Measurements from ENCODE around the gene CACNB2. TPM values are rescaled to one million over a fixed set of nuclear protein-coding genes. Genes with fewer than 3 reads are reported as not detected.

CACNB2 gene
- total RNA-seq, 1 experiment from 2014 or later: not detected

GRCh38 chr10:18476076-18476647 is 335.9 kb downstream of the CACNB2 start:
- no peak for ATAC-seq
- Histone ChIP-seq H3K9me3 (ENCODE audit: control insufficient read depth, insufficient read depth, low read depth, low read length) (no peaks in the 10 kb centered on the region), H3K27me3 (ENCODE audit: control insufficient read depth, insufficient read depth, low read length) (no peaks in the 10 kb centered on the region), H3K27ac (ENCODE audit: low read length) (no peak overlapping the region), H3K36me3 (ENCODE audit: control insufficient read depth, insufficient read depth, low read length) (no peaks in the 10 kb centered on the region), H3K4me1 (ENCODE audit: control insufficient read depth, insufficient read depth, low read length) (no peaks in the 10 kb centered on the region), H3K4me3 (ENCODE audit: low read depth in 2 of 2, low read length in 2 of 2) (no peak overlapping the region)
- BruUV-seq (replicated peaks): no TSS peak
- ChIA-PET CTCF (no interaction called here), POLR2A (interaction anchor here (0.7 kb wide), 1 partner anchor 8 kb away, joined by 3 read pairs; no protein-coding TSS in a partner anchor)
- in situ Hi-C loops (cut with HindIII; ENCODE audit: low pct_unique_long_range_greater_than_20kb, low sequenced_read_pairs) (no loop called here), intact Hi-C loops (cut with micrococcal nuclease; ENCODE audit: unreplicated experiment) (no loop called here)
- DNase-seq (ENCODE audit: low read depth, low spot score): no peak
- TF ChIP-seq TCF7L2 (IDR thresholded peaks at IDR 0.05; ENCODE audit: low read depth, low read length) (no peak), SIN3A (IDR thresholded peaks at IDR 0.05; ENCODE audit: borderline replicate concordance, insufficient read depth, low read depth, low read length) (no peak), POLR2AphosphoS5 (IDR thresholded peaks at IDR 0.05; ENCODE audit: low read depth, low read length) (no peak)
- TF ChIP-seq, protein P1, sequence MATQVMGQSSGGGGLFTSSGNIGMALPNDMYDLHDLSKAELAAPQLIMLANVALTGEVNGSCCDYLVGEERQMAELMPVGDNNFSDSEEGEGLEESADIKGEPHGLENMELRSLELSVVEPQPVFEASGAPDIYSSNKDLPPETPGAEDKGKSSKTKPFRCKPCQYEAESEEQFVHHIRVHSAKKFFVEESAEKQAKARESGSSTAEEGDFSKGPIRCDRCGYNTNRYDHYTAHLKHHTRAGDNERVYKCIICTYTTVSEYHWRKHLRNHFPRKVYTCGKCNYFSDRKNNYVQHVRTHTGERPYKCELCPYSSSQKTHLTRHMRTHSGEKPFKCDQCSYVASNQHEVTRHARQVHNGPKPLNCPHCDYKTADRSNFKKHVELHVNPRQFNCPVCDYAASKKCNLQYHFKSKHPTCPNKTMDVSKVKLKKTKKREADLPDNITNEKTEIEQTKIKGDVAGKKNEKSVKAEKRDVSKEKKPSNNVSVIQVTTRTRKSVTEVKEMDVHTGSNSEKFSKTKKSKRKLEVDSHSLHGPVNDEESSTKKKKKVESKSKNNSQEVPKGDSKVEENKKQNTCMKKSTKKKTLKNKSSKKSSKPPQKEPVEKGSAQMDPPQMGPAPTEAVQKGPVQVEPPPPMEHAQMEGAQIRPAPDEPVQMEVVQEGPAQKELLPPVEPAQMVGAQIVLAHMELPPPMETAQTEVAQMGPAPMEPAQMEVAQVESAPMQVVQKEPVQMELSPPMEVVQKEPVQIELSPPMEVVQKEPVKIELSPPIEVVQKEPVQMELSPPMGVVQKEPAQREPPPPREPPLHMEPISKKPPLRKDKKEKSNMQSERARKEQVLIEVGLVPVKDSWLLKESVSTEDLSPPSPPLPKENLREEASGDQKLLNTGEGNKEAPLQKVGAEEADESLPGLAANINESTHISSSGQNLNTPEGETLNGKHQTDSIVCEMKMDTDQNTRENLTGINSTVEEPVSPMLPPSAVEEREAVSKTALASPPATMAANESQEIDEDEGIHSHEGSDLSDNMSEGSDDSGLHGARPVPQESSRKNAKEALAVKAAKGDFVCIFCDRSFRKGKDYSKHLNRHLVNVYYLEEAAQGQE (IDR thresholded peaks at IDR 0.05; ENCODE audit: insufficient read depth in 1 of 2, low read depth in 2 of 2, low read length in 1 of 2): no peak
- TF ChIP-seq, protein P2, sequence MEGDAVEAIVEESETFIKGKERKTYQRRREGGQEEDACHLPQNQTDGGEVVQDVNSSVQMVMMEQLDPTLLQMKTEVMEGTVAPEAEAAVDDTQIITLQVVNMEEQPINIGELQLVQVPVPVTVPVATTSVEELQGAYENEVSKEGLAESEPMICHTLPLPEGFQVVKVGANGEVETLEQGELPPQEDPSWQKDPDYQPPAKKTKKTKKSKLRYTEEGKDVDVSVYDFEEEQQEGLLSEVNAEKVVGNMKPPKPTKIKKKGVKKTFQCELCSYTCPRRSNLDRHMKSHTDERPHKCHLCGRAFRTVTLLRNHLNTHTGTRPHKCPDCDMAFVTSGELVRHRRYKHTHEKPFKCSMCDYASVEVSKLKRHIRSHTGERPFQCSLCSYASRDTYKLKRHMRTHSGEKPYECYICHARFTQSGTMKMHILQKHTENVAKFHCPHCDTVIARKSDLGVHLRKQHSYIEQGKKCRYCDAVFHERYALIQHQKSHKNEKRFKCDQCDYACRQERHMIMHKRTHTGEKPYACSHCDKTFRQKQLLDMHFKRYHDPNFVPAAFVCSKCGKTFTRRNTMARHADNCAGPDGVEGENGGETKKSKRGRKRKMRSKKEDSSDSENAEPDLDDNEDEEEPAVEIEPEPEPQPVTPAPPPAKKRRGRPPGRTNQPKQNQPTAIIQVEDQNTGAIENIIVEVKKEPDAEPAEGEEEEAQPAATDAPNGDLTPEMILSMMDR (IDR thresholded peaks at IDR 0.05): no peak

DNA sequence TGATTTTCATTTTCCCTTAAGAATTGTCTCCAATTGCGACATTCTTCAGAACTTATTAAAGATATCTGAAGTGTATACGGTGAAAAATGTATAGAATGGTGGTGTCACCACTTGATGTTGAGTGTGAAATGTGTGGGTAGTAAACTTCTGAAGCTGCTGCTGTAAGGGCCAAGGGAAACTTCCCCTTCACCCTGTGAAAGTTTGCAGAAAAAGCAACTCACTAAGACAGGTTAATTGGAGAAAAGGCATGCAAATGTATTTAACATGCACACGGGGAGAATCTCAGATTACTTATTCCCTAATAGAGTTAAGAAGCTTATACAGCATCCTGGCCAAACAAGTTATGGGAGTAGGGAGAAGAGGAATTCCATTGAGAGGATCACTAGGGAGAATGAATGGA is 338.1 kb downstream of the CACNB2 start:
- no TSS peak for BruUV-seq (replicated peaks)
- no peak overlapping the region for H3K27ac ChIP-seq (ENCODE audit: low read length)
- ATAC-seq: no peak
- intact Hi-C loops (cut with micrococcal nuclease; ENCODE audit: unreplicated experiment): no loop called here
- H3K36me3 ChIP-seq (ENCODE audit: control insufficient read depth, insufficient read depth, low read length): no peaks in the 10 kb centered on the region
- H3K9me3 ChIP-seq (ENCODE audit: control insufficient read depth, insufficient read depth, low read depth, low read length): no peaks in the 10 kb centered on the region
- DNase-seq (ENCODE audit: low read depth, low spot score): no peak
- TF ChIP-seq SIN3A (IDR thresholded peaks at IDR 0.05; ENCODE audit: borderline replicate concordance, insufficient read depth, low read depth, low read length) (no peak), POLR2AphosphoS5 (IDR thresholded peaks at IDR 0.05; ENCODE audit: low read depth, low read length) (no peak), TCF7L2 (IDR thresholded peaks at IDR 0.05; ENCODE audit: low read depth, low read length) (no peak)
- TF ChIP-seq, protein P2 (IDR thresholded peaks at IDR 0.05): no peak
- TF ChIP-seq, protein P1 (IDR thresholded peaks at IDR 0.05; ENCODE audit: insufficient read depth in 1 of 2, low read depth in 2 of 2, low read length in 1 of 2): no peak
- ChIA-PET POLR2A (no interaction called here), CTCF (no interaction called here)
- in situ Hi-C loops (cut with HindIII; ENCODE audit: low pct_unique_long_range_greater_than_20kb, low sequenced_read_pairs): no loop called here
- H3K4me3 ChIP-seq (ENCODE audit: low read depth in 2 of 2, low read length in 2 of 2): no peak overlapping the region
- H3K4me1 ChIP-seq (ENCODE audit: control insufficient read depth, insufficient read depth, low read length): no peaks in the 10 kb centered on the region
- H3K27me3 ChIP-seq (ENCODE audit: control insufficient read depth, insufficient read depth, low read length): no peaks in the 10 kb centered on the region

Data from Panc1 (cell line).